ENCODE measurements around the gene MRS2.
"Not testable (repeated sequence)": the region's sequence is repeated elsewhere in the genome, so short reads cannot be mapped to it uniquely, and the experiment has no call there.

The MRS2 gene

DNA sequence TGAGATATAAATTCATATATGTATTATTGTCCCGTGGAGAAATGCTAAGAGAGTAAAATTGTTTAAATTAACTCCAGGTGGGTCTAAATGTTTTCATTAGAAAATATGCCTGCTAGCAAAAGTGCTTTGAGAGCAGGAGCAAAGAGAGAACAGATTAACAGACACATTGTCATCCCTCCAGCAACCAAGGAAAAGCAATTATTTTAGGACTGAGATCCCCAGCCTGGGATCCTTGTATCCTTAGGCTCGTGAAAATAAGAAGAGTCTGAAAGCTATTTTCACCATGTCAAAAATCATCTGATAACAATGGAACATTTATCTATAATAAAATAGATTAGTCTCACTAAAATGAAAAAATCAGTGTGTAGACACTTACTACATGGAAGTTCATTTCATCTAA, 11.5 kb upstream of the MRS2 start:
- no peak for DNase-seq

GRCh38 chr6:24391756-24392405, 10.9 kb upstream of the MRS2 start:
- no peak for DNase-seq

GRCh38 chr6:24394061-24394779, 8.5 kb upstream of the MRS2 start:
- DNase-seq = peak; percentile 24 to 50

GRCh38 chr6:24394780-24395437, 7.8 kb upstream of the MRS2 start:
- peak; percentile 93 to 95 for DNase-seq

- no peak for DNase-seq
Measured at GRCh38 chr6:24396824-24397223, 5.9 kb upstream of the MRS2 start.

GRCh38 chr6:24397631-24398030, 5.1 kb upstream of the MRS2 start:
- DNase-seq = no peak

DNA sequence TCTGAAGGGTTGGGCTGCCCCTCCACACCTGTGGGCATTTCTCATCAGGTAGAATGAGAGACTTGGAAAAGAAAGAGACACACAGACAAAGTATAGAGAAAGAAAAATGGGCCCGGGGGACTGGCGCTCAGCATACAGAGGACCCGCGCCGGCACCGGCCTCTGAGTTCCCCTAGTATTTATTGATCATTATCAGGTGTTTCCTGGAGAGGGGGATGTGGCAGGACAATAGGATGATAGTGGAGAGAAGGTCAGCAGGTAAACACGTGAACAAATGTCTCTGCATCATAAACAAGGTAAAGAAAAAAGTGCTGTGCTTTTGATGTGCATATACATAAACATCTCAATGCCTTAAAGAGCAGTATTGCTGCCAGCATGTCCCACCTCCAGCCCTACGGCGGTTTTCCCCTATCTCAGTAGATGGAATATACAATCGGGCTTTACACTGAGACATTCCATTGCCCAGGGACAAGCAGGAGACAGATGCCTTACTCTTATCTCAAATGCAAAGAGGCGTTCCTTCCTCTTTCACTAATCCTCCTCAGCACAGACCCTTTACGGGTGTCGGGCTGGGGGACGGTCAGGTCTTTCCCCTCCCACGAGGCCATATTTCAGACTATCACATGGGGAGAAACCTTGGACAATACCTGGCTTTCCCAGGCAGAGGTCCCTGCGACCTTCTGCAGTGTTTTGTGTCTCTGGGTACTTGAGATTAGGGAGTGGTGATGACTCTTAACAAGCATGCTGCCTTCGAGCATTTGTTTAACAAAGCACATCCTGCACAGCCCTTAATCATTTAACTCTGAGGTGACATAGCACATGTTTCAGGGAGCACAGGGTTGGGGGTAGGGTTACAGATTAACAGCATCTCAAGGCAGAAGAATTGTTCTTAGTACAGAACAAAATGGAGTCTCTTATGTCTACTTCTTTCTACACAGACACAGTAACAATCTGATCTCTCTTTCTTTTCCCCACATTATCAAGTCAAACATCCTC, 2.4 kb upstream of the MRS2 start:
- DNase-seq = not testable (repeated sequence)

- no peak for DNase-seq
Measured at GRCh38 chr6:24401458-24401857, 1.3 kb upstream of the MRS2 start.

- DNase-seq = peak in 1 of 2 experiments; percentile 48
Measured at GRCh38 chr6:24403501-24403824, 727 bp downstream of the MRS2 start.

- DNase-seq = no peak
Measured at GRCh38 chr6:24405262-24405661, 2.5 kb downstream of the MRS2 start.

GRCh38 chr6:24408719-24409410, 6.1 kb downstream of the MRS2 start:
- DNase-seq = no peak

- no peak for DNase-seq
Measured at GRCh38 chr6:24410622-24411021, 7.9 kb downstream of the MRS2 start.

- no peak for DNase-seq
Measured at GRCh38 chr6:24412294-24412693, 9.6 kb downstream of the MRS2 start.

DNA sequence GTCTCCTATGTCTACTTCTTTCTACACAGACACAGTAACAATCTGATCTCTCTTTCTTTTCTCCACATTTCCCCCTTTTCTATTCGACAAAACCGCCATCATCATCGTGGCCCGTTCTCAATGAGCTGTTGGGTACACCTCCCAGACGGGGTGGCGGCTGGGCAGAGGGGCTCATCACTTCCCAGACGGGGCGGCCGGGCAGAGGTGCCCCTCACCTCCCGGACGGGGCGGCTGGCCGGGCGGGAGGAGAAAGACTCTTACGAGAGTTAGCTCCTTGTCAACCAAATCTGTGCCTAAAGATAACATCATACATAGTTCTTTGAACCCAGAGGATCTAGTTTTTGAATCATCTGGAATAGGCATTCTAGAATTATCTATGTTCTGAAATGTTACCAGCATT, 11.8 kb downstream of the MRS2 start:
- DNase-seq = not testable (repeated sequence)

GRCh38 chr6:24415753-24416152, 13.0 kb downstream of the MRS2 start:
- DNase-seq = no peak

DNA sequence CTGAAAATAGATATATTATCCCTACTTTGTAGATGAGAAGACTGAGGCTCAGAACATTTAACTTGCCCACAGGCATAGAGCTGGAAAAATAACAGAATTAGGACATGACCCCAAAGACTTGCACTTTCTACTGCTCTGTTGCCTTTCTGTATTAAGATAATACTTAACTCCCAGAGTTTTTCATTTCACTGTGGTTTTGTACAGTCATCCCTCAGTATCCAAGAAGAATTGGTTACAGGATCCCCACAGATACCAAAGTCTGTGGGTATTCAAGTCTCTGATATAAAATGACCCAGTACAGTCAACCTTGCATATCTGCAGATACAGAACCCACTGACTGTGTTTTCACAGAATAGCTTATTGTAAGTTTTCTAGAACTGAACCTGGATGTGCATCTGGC, 16.8 kb downstream of the MRS2 start:
- DNase-seq = no peak

DNA sequence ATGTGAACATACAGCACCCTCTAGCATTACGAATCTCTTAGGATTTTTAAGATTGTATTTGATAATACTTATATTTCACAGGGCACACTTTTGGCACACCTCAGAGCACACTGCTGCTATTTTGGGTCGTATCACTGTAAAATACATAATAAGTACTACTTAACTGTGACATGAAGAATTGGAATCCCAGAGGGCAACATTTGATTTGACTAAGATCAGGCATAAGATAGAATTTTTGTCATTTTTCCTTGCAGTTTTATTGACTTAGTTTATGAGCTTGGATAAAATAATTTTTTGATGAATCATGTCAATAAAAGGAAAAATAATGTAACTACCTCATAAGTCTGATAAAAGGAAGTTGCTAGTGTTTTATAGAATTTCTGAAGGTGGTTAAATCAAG, 22.4 kb downstream of the MRS2 start:
- no peak for DNase-seq

DNA sequence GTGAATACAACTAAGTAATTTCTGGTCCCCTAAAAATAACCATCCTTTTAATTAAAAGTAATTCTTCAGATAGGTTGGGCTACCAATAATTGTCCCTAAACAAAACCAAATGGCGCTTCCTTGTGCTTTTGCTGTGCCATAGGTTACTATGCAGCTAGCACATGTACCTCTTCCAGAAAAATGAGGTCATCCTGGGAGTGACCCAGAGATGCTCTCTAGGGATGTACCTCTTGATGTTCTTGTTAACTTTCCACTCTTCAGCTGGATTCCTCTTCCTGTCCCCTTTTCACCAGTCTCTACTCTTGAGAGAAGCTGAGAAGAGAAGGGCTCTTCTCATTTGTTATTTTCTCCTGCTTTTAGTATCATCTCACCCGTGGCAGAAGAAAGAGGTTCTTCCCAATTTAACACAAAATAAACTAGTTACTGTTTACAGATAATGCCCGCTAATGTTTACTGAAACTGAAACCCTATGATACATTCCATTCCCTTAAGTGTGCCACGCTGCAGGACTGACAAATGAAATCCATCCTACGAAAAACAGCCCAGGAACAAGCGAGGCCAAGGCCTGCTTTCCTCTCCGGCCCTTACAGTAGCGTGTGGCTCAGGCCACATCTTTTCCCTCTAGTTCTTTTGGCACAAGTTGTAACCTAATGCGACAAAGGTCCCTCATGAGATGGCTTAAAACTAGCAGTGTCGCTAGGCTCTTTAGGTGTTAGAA, 24.2 kb downstream of the MRS2 start:
- no peak for DNase-seq

DNA sequence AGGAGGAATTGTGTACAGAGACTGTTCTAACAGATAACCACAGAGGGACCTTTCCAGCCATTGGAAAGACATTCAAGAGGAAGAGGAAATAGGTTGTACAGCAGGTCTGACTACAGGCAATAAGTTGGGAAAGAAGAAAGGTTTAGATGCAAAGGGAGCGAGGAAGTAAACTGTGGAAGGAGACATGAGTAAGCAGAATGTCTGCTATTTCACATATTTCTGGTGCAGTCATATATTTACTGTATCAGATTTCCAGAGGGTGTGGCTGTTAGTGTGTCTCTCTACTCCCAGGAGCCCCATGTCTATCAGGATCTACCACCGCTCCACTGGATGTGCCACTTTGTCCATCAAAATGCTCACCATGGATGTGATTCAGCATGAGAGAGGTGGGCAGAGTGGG, 25.9 kb downstream of the MRS2 start:
- peak; percentile 33 to 36 for DNase-seq

GRCh38 chr6:24429146-24429545, 26.4 kb downstream of the MRS2 start:
- DNase-seq = no peak

GRCh38 chr6:24430086-24430485, 27.4 kb downstream of the MRS2 start:
- no peak for DNase-seq

GRCh38 chr6:24431045-24431451, 28.3 kb downstream of the MRS2 start:
- DNase-seq = peak; percentile 56 to 59
